Right renal pelvis (tissue), 4 donors: ENCODE measurements around the gene UVRAG. TPM values are rescaled to one million over a fixed set of nuclear protein-coding genes. Genes with fewer than 3 reads are reported as not detected.

Experiments
- DNase-seq, 4 donors: peaks; one replicate each; pipeline ENCODE4 v3.0.0-alpha.2; 2013; ENCODE audit warnings: low read depth in 4 of 4, low spot score in 3 of 4, missing footprints in 1 of 4
- polyA plus RNA-seq, 4 donors: library from polyadenylated mRNA; unstranded; fragments of 120-200 nt; gene quantifications; one replicate each; pipeline ENCODE4 v1.2.1, GENCODE V29; 2013; ENCODE audit not compliant: insufficient read length in 4 of 4

The UVRAG gene
- polyA plus RNA-seq, 4 donors, result 17.3 to 20.2 (median 18.0) TPM

DNA sequence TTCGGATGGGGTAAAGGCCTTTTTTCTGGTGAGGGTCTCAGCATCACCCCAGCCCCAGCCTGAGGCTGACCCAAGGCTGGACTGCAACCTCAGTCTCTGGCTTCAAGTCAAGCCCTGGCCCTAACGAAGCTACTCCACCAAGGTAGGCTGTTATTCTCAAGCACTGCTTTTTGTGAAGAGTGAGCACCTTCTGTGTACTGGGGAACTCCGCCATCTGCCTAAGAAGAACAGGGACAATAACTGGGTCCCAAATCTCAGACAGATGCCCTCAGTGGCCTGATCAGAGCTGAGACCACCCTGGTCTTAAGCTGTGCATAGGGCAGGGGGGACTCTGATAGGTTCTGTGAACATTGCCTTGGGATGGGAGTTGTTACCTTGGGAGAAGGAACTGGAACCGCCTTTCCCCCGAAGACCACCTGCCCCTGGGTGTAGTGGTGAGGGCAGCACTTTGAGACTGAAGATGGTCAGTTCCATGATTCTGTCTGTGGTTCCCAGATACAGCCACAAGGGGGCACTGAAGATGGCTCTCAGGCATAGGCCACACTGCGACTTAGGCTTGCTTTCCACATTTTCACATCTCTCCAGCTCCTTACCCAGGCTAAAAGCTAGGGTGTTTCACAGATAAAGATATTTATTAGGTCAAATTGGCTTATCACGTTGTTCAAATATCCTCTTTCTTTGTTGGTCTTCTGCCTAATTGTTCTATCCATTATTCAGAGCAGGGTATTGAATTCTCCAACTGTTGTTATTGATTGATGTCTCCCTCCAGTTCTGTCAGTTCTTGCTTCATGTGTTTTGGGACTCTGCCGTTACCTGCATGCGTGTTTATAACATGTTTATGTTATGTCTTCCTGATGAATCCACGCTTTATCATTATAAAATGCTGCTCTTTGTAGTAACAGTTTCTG lies 11.8 kb upstream of the UVRAG start:
- DNase-seq, result peak; percentile 49 to 68 (median 67)

GRCh38 chr11:75809111-75809510 lies 5.9 kb upstream of the UVRAG start:
- DNase-seq, result no peak

- no peak for DNase-seq
Measured at GRCh38 chr11:75809991-75810390, 5.0 kb upstream of the UVRAG start.

DNA sequence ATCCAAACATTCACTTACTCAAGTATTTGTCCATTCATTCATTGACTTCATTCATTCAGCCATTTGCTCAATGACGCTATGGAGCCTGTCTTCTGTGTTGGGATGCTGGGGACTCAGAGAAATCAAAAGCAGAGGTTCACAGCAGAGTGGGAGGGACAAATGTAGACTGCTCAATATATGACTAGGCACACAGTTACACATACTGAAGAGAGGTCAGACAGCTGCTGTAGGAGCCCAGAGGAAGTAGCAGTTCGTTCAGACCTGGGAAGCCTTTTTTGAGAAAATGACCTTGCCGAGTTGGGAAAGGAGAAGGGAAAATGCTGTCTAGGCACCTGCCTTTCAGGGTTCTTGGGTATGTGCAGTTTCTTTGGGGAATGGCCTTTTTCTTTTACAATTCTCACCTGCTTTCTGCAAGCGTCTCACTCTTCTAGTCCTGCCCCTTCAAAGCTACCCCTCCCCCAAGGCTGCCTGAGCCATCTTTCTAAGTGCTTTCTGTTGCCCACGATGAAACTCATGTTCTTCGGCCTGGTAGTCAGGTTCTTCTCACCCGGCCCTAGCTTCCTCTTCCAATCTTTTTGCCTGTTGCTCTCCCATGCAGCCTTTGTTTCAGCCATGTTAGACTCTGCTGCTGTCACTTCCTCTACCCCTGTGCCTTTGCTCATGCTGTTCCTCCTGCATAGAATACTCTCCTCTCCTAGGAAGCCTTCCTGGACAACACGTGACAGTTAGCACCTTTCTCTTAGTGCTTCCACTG lies 4.2 kb upstream of the UVRAG start:
- DNase-seq, result no peak

- DNase-seq, result no peak
Measured at GRCh38 chr11:75811485-75811884, 3.5 kb upstream of the UVRAG start.

DNA sequence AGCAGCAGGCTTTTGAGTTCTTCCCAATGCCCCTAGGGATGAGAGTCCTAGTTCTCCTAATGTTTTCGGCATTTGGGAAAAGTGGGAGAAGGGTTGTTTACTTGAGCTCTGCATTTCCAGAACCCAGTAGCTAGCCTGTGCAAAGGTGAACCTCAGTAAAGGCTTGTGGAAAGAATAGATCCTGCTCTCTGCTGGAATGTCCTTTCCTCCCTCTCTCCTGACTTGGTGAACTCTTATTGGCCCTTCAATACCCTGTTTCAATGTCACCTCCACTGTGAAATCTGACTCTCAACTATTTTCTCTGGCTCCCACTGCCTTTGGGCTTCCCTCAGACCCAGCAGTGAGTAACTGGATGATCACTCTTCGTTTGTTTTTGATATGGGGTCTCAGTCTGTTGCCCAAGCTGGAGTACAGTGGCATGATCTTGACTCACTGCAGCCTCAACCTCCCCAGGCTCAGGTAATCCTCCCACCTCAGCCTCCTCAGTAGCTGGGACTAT lies 2.4 kb upstream of the UVRAG start:
- no peak for DNase-seq

DNA sequence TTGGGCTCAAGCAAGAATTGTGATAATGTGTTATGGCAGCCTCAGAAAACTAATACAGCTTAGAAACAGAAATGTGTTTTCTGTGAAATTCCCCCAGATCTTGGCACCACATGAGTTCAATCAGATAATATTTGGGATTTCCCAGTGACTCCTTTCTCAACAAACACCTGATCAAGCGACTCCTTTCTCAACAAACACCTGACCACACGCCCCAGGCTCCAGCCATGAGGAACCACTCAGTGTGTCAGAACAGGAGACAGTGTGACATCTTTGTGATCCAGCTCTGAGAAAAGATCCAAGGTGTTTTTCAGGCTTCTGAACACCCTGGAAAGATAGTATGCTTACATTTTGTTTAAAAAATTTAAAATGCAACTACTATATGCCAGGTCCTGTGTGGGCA lies 1.9 kb upstream of the UVRAG start:
- DNase-seq, result no peak

DNA sequence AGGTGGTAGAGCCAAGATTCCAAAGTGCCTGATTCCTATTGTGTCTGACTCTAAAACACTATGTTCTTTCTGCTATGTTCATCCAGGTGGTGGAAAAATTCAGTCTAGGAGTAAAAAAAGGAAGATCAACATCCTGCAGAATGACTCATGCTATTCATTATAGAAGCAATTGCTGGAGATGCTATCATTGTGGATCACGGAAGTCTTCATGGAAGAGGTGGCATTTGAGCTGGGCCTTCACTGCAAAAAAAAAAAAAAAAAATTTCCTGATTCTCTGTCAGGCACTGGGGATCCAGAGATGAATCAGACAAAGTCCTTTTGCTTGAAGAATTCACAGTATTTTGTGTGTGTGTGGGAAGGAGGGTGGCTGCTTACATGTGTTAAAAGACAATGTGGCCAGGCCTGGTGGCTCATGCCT lies 1.4 kb upstream of the UVRAG start:
- no peak for DNase-seq

GRCh38 chr11:75814363-75814676 lies 690 bp upstream of the UVRAG start:
- no peak for DNase-seq

- DNase-seq, result peak in 3 of 4 donors; percentile 28 to 33 (median 32)
Measured at GRCh38 chr11:75815345-75816168, 547 bp downstream of the UVRAG start.

GRCh38 chr11:75816561-75817239 lies 1.7 kb downstream of the UVRAG start:
- DNase-seq, result no peak

- no peak for DNase-seq
Measured at GRCh38 chr11:75820645-75821044, 5.6 kb downstream of the UVRAG start.

GRCh38 chr11:75821202-75821601 lies 6.2 kb downstream of the UVRAG start:
- no peak for DNase-seq

- no peak for DNase-seq
Measured at GRCh38 chr11:75822541-75822940, 7.5 kb downstream of the UVRAG start.

GRCh38 chr11:75823415-75823814 lies 8.4 kb downstream of the UVRAG start:
- no peak for DNase-seq

DNA sequence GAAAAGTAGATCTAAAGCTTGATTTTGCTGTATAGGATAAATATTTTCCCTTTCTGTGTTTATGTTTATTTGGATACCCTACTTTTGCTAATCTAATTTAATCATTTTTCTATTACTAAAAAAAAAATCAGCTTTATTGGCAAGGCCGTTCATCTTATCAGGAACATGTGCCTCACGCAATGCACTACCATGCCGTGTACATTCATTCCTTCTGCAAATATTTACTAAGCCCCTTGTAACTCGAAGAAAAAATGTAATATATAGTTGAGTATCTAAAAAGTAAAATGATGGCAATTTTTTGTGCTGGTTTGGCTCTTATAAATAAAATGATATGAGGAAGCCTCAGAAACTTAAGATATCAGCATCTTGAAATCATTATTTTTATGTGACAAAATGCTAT lies 8.9 kb downstream of the UVRAG start:
- DNase-seq, result no peak

- DNase-seq, result peak in 2 of 4 donors; percentile 28 to 31
Measured at GRCh38 chr11:75826461-75827230, 11.6 kb downstream of the UVRAG start.

GRCh38 chr11:75827562-75827961 lies 12.6 kb downstream of the UVRAG start:
- DNase-seq, result no peak

DNA sequence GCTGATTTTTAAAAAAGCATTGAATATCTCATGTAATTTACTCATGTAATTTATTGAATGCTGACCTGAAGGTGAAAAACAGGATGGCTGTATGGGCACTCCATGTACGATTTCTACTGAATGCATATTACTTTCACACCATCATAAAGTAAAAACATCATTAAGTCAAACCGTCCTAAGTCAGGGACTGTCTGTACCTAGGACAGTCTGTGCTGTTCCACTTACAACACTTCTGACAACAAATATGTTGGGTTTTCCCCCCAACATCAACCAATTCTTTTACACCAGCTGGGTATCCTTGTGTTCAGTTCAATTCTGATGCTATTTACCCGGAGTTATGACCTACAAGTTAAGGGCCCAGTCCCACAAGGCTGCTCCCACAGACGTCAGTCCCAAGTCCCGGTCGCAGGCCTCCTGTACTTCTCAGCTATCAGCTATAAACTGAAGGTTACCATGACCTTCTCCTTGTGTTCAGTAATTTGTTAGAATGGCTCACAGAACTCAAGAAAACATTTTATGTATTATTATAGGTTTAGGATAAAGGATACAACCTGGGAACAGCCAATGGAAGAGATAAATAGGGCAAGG lies 17.0 kb downstream of the UVRAG start:
- DNase-seq, result no peak
